Measurements from ENCODE around the gene ZNF839.

DNA sequence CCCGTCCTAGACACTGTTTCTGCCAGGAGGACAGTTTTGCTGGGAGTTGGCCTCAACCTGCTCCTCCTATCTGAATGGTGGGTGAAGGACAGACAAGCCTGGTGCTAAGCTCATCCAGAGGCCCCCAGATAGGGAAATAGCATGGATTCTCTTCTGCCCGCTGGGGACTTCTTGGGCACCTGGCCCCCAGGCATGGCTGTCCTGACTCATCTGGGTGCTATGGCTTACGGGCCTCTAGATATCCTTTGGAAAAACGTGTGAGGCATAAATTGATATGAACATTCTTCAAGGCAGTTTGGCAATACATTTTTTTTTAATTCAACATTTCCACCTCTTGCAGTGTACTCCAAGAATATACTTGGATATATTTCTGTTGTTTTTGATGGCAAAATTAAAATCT, 51.8 kb downstream of the ZNF839 start:
- TF ChIP-seq SNAI2 (CRISPR knock-in tag; IDR thresholded peaks at IDR 0.05) (no peak), ZNF8 (CRISPR knock-in tag; IDR thresholded peaks at IDR 0.05) (no peak), ZFP3 (CRISPR knock-in tag; IDR thresholded peaks at IDR 0.05) (no peak), ESRRG (CRISPR knock-in tag; IDR thresholded peaks at IDR 0.05) (no peak), CSDC2 (CRISPR knock-in tag; IDR thresholded peaks at IDR 0.05) (no peak), ISL1 (CRISPR knock-in tag; IDR thresholded peaks at IDR 0.05) (no peak), ZFP30 (CRISPR knock-in tag; IDR thresholded peaks at IDR 0.05) (no peak), ARNTL (CRISPR knock-in tag; IDR thresholded peaks at IDR 0.05; ENCODE audit: borderline replicate concordance, low read depth) (no peak), ZNF565 (CRISPR knock-in tag; conservative IDR thresholded peaks at IDR 0.05; ENCODE audit: low read depth) (no peak), RARB (CRISPR knock-in tag; IDR thresholded peaks at IDR 0.05) (no peak), OSR1 (CRISPR knock-in tag; IDR thresholded peaks at IDR 0.05) (no peak)
- TF ChIP-seq, protein P1, sequence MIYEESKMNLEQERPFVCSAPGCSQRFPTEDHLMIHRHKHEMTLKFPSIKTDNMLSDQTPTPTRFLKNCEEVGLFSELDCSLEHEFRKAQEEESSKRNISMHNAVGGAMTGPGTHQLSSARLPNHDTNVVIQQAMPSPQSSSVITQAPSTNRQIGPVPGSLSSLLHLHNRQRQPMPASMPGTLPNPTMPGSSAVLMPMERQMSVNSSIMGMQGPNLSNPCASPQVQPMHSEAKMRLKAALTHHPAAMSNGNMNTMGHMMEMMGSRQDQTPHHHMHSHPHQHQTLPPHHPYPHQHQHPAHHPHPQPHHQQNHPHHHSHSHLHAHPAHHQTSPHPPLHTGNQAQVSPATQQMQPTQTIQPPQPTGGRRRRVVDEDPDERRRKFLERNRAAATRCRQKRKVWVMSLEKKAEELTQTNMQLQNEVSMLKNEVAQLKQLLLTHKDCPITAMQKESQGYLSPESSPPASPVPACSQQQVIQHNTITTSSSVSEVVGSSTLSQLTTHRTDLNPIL (CRISPR knock-in tag; IDR thresholded peaks at IDR 0.05; ENCODE audit: low read depth) = no peak
- TF ChIP-seq, protein P2, sequence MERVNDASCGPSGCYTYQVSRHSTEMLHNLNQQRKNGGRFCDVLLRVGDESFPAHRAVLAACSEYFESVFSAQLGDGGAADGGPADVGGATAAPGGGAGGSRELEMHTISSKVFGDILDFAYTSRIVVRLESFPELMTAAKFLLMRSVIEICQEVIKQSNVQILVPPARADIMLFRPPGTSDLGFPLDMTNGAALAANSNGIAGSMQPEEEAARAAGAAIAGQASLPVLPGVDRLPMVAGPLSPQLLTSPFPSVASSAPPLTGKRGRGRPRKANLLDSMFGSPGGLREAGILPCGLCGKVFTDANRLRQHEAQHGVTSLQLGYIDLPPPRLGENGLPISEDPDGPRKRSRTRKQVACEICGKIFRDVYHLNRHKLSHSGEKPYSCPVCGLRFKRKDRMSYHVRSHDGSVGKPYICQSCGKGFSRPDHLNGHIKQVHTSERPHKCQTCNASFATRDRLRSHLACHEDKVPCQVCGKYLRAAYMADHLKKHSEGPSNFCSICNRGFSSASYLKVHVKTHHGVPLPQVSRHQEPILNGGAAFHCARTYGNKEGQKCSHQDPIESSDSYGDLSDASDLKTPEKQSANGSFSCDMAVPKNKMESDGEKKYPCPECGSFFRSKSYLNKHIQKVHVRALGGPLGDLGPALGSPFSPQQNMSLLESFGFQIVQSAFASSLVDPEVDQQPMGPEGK (CRISPR knock-in tag; IDR thresholded peaks at IDR 0.05; ENCODE audit: borderline replicate concordance) = no peak
- TF ChIP-seq, protein P3, sequence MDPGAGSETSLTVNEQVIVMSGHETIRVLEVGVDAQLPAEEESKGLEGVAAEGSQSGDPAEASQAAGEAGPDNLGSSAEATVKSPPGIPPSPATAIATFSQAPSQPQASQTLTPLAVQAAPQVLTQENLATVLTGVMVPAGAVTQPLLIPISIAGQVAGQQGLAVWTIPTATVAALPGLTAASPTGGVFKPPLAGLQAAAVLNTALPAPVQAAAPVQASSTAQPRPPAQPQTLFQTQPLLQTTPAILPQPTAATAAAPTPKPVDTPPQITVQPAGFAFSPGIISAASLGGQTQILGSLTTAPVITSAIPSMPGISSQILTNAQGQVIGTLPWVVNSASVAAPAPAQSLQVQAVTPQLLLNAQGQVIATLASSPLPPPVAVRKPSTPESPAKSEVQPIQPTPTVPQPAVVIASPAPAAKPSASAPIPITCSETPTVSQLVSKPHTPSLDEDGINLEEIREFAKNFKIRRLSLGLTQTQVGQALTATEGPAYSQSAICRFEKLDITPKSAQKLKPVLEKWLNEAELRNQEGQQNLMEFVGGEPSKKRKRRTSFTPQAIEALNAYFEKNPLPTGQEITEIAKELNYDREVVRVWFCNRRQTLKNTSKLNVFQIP (CRISPR knock-in tag; IDR thresholded peaks at IDR 0.05; ENCODE audit: borderline replicate concordance, low read depth) = no peak
